ENCODE results near the gene NAXE. TPM values are rescaled to one million over a fixed set of nuclear protein-coding genes. Genes with fewer than 3 reads are reported as not detected.
"Not testable (repeated sequence)": the region's sequence is repeated elsewhere in the genome, so short reads cannot be mapped to it uniquely, and the experiment has no call there.

The NAXE gene
- total RNA-seq, 2 donors from 2014 or later = 62.5 to 82.1 TPM

DNA sequence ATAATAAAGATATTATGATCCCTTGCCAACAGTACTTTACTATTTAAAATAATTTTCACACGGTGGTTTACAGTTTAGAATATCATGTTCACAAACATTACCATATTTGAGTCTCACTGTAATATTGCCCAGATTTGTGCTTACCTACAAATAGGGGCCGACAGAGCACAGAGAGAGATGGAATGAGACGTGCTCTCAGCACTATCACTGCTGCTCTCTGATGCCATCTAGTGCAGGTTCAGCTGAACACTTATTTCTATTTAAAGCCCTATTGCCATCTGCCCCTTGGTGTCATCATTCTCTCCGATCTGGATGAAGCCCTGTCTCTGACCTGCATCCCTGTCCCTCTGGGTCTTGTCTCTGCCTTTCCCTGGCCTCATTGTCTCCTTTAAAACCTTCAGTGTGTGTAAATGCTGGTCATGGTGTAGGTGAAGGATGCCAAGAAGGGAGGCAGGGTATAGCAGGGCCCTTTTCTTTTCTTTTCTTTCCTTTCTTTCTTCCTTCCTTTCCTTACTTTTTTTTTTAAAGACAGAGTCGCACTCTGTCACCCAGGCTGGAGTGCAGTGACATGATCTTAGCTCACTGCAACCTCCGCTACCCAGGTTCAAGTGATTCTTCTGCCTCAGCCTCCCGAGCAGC, 16.6 kb downstream of the NAXE start:
- DNase-seq (ENCODE audit: low spot score) = no peak
- intact Hi-C loops (cut with DNase I) = loop anchor here in 1 of 2 donors (5.0 to 10.0 kb wide), 2 partner anchors 123 to 151 kb away; no protein-coding TSS in a partner anchor

DNA sequence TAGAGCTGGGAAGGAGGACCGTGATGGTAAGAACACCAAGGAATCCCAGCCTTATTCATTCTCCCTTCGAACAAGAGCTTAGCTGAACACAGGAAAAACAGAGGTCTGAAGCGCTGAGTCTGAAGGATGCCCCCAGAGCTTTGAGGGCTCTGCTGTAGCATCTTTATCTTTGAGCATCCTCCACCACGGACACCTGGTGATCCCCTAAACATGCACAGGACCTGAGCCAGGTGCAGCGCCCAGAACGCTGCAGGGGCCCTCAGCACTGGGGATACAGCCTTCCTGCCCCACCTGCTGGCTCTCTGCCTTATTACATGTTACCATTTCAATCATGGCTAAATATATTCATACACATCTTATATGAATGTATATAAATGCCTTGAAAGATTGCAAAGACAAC, 17.4 kb downstream of the NAXE start:
- DNase-seq (ENCODE audit: low spot score) = no peak
- intact Hi-C loops (cut with DNase I) = loop anchor here in 1 of 2 donors (5.0 to 10.0 kb wide), 2 partner anchors 124 to 152 kb away; no protein-coding TSS in a partner anchor

DNA sequence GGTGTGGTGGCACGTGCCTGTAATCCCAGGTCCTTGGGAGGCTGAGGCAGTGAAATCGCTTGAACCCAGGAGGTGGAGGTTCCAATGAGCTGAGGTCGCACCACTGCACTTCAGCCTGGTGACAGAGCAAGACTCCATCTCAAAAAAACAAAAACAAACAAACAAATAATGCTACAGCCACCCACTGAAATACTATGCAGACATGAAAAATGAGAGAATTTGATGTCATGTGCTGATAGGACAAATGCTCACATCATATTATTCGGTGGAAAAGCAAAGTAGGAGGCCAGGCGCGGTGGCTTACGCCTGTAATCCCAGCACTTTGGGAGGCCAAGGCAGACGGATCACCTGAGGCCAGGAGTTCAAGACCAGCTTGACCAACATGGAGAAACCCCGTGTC, 18.5 kb downstream of the NAXE start:
- DNase-seq (ENCODE audit: low spot score) = not testable (repeated sequence)
- intact Hi-C loops (cut with DNase I) = loop anchor here (5.0 kb wide), 1 partner anchor 228 kb away; no protein-coding TSS in a partner anchor

DNA sequence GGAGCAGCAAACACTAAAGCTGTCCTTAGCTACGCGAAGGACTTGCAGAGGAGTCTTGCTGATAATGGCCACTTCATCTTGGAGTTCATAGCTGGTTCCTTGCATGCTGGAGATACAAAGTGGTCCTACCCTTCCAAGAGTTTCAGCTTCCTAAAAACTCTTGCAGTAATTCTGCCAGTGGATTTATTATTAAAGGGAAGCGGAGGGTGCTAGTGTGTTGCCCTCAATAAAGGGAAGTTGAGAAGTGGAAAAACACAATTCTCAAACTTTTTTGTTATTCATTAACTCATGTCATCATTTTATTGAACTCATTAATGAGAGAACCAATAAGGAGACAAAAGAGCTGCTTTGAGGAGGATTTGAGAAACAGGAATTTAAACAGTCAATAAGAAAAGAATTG, 21.1 kb downstream of the NAXE start:
- intact Hi-C loops (cut with DNase I) = loop anchor here (5.0 kb wide), 1 partner anchor 230 kb away; no protein-coding TSS in a partner anchor
- no peak for DNase-seq (ENCODE audit: low spot score)

DNA sequence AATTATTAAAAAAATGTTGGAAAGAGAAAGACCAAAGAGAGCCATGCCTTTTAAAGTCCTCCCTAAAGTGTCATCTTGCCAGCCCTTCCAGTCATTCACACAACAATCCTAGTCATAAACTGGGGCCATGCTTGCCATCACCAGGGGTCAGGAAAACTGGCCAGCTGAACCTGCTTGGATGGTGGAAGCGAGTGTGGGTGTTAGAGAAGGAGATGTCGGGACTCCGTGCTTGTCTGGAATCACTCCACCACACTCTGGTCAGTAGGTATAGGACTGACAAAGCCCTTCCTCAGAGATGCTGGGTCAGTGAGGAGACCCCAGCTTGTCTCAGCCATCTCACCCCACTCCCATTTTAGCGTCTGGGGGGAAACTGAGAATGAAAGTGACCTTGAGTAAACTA, 24.4 kb downstream of the NAXE start:
- no peak for DNase-seq (ENCODE audit: low spot score)
- intact Hi-C loops (cut with DNase I) = no loop called here

DNA sequence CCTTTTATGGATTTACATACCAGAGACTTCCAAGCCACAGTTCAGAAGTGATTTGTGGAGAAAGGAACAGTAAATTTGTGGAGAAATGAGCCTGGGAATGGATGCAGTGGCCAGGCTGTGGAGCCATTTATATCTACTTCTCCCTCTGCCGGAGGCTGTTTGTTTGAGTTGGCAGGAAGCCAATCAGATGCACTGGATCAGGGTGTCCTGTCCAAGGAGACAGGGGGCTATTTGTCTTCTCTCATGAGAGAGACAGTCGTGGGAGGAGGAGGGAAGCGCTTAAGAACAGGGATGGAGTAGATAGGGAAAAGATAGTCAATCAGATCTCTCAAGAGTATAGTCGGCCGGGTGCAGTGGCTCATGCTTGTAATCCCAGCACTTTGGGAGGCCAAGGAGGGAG, 24.9 kb downstream of the NAXE start:
- no peak for DNase-seq (ENCODE audit: low spot score)
- intact Hi-C loops (cut with DNase I) = no loop called here

DNA sequence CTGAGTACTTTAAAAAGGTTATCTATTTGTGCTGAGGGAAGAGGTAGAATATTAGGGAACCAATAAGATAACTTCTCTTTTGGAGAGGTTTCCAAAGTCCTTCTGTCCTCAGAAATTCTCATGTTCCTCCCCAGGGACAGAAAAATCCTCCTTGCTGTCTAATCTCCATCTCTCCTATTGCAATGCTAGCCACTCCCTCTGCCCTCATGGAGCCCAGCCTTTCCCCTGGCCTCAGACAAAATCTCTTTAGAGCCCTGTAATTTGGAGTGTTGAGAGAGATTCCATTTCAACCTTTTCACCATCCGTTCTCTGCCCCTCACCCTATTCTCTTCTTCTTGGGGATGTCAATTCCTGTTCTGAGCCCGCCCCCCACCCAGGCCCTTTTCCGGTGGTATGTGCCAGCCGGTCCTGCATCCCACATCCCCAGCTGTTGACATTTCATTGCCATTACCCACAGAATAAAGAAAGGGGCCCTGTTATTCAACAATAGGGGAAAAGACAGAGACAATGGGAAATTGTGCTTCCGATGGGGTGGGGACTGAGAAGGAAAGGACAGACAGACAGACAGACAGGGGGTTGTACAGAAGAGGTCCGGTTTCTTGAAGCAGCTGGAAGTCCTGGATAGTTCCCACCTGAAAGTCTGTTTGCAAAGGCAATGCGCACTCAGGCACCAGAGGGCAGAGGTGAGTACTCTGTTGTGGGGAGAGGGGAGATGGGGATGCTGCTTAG, 27.4 kb downstream of the NAXE start, which contains the start of gene HAPLN2:
HAPLN2 (plus strand) TSS at position 563 of the 729 bp plus-strand sequence. CDS start 4,076 bp downstream, outside the sequence.
- DNase-seq (ENCODE audit: low spot score) = no peak
- intact Hi-C loops (cut with DNase I) = no loop called here

DNA sequence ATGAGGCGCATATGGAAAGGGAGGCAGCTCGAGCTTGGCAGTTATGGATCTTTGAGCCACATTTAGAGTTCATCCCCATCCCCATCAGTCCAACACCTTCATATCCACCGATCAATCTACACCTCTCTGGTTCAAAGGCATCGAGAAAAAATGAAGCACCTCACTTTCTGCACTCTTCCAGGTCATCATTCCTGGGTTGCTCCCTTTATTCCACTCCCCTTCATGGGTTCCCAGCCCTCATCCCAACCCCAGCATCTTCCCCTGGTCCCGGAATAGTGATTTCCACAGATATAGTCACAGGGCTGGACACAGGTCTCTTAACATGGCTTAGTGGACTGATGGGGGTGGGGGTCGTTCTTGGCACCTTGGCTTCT, 28.0 kb downstream of the NAXE start:
- intact Hi-C loops (cut with DNase I) = no loop called here
- DNase-seq (ENCODE audit: low spot score) = no peak

DNA sequence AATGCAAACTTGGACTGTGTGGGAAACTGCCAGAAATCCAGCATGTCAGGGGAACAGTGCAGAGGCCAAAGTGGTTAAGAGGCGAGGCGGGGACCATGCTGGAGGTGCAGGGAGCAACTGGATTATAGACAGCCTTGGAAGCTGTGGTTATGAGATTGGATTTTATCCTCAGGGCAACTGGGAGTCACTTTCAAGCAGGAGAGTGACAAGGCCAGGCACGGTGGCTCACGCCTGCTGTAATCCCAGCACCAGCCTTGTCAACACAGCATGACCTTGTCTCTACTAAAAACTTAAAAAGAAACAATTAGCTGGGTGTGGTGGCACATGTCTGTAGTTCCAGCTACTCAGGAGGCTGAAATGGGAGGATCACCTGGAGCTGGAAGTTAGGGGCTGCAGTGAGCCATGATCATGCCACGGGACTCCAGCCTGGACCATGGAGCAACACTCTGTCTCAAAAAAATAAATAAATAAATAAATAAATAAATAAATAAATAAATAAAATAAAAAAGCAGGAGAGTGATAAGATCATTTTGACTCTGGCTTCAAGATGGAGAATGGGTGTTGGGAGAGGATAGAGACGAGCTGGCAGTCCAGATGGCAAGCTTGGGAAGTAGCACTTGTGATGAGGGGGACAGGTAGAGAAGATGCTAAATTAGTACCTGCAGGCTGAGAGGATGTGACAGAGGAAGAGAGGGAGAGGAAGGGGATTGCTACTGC, 31.2 kb downstream of the NAXE start:
- peak; percentile 58 for DNase-seq (ENCODE audit: low spot score)
- intact Hi-C loops (cut with DNase I) = no loop called here

DNA sequence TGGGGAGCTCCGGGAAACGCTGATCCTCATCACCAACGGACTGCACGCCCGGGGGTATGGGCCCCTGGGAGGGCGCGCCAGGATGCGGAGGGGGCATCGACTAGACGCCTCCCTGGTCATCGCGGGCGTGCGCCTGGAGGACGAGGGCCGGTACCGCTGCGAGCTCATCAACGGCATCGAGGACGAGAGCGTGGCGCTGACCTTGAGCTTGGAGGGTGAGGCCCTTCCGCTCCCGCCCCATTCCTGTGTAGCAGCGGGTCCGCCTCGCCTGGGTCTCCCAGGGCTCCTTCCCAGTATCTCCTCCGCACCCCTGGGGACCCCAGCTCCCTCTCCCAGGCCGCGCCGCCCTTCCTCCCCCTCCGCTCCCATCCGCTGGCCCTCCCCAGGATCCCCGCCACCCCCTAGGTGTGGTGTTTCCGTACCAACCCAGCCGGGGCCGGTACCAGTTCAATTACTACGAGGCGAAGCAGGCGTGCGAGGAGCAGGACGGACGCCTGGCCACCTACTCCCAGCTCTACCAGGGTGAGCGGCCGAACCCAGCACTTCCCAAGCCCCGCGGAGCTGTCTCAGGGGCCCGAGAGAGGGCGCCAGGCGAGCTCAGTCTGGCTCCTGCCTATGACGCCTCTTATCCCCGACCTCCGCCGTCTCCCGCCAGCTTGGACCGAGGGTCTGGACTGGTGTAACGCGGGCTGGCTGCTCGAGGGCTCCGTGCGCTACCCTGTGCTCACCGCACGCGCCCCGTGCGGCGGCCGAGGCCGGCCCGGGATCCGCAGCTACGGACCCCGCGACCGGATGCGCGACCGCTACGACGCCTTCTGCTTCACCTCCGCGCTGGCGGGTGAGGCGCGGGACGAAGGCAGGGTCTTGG, 32.6 kb downstream of the NAXE start:
- DNase-seq (ENCODE audit: low spot score) = peak; percentile 87
- intact Hi-C loops (cut with DNase I) = no loop called here

DNA sequence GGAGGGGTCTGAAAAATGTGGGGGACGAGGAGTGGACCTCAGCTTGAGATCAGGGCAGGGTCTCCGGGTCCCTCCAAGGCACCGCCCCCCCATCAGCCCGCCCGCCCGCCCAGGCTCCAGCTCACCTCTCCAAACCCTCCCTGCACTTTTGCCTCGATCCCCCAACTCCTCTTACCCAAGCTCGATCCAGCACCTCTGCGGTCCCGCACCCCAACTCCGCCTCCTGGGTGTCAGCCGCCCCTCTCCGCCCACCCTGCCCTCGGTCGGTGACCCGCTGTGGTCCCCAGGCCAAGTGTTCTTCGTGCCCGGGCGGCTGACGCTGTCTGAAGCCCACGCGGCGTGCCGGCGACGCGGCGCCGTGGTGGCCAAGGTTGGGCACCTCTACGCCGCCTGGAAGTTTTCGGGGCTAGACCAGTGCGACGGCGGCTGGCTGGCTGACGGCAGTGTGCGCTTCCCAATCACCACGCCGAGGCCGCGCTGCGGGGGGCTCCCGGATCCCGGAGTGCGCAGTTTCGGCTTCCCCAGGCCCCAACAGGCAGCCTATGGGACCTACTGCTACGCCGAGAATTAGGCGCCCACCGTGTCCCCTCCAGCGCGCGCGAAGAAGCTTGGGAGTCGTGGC, 33.3 kb downstream of the NAXE start:
- intact Hi-C loops (cut with DNase I) = no loop called here
- DNase-seq (ENCODE audit: low spot score) = peak; percentile 81

DNA sequence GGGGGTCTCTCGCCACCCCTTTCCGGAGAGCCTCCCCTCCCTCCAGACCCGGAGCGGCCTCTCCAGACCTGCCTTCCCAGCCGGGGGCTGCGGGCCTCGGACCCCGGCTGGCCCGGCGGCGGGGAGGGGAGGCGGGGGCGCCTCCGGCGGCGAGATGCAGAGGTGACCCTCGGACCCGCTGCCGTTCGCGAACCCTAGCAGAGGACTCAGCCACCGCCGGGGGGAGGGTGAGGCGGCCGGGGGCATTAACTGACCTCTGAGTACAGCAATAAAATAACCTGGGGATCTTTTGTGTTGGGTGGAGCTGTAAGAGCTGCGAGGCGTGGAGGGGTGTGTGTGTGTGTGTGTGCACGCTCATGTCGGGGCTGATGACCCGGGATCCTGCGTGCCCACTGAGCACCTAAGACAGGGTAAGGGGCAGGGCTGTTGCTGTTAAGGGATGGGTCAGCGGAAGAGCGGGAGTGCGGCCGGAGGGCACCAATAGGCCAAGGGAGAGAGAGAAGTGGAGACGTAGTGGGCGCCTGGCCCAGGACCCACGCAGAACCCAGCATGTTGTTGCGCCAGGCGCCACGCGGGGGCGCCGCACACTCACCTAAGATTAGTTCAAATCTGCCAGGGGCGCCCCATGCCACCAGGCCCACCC, 34.0 kb downstream of the NAXE start:
- intact Hi-C loops (cut with DNase I) = loop anchor here in 1 of 2 donors (2.0 kb wide), 1 partner anchor 31 kb away; no protein-coding TSS in a partner anchor
- peak; percentile 84 for DNase-seq (ENCODE audit: low spot score)

DNA sequence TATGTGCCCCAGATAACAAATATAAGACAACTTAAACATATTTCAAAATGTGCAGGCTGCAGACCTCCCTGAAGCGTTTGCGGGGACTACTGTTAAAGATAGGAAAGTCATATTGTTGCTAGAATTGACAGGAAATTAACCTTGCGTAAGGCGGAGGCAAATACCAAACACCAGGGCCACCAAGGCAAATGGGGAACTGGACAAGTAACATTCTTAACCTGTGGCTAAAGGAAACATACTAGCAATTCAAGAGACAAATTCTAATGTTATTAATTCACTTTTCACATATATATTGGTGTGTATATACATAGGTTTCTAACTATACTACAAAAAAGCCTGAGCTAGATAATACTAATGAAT, 34.5 kb downstream of the NAXE start:
- intact Hi-C loops (cut with DNase I) = loop anchor here in 1 of 2 donors (2.0 kb wide), 1 partner anchor 31 kb away; no protein-coding TSS in a partner anchor
- no peak for DNase-seq (ENCODE audit: low spot score)

DNA sequence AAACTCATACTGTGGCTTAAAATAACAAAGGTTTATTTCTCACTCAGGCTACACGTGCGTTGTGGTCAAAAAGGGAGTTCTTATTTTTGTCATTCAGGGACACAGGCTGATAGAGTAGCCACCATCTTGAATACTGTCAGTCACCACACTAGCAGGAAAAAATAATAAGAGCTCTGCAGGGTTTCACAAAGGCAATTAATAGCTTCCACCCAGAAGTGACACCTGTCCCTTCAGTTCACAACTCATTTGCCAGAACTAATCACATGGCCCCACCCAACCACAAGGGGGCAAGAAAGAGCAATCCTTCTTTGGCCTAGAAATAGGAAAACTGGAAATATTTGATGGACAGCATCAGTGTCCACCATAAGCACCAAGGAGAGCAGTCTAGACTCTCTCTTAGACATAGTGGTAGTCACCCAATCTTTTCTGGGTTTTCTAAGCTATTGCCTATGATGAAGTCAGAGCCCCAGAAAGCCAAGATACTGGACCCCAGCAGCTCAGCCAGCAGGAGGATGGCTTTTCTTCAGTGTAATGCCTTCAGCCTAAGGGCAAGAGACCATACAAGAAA, 35.8 kb downstream of the NAXE start:
- intact Hi-C loops (cut with DNase I) = loop anchor here in 1 of 2 donors (2.0 kb wide), 1 partner anchor 29 kb away; no protein-coding TSS in a partner anchor
- peak; percentile 63 for DNase-seq (ENCODE audit: low spot score)

DNA sequence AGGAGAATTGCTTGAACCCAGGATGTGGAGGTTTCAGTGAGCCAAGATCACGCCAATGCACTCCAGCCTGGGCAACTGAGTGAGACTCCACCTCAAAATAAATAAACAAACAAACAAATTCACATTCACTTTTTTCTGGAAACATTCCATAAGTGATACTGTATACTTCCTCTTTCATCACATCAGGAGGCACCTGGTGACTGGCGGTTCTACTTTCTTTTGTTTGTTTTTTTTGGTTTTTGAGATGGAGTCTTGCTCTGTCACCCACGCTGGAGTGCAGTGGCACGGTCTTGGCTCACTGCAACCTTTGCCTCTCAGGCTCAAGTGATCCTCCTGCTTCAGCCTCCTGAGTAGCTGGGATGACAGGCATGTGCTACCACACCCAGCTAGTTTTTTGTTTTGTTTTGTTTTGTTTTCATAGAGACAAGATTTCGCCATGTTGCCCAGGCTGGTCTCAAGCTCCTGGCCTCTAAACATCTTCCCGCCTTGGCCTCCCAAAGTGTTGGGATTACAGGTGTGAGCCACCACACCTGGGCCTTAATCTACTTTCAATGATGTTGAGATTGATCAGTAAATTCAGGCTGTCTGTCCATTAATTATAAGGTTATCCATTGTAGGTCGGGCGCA, 38.4 kb downstream of the NAXE start:
- no peak for DNase-seq (ENCODE audit: low spot score)

DNA sequence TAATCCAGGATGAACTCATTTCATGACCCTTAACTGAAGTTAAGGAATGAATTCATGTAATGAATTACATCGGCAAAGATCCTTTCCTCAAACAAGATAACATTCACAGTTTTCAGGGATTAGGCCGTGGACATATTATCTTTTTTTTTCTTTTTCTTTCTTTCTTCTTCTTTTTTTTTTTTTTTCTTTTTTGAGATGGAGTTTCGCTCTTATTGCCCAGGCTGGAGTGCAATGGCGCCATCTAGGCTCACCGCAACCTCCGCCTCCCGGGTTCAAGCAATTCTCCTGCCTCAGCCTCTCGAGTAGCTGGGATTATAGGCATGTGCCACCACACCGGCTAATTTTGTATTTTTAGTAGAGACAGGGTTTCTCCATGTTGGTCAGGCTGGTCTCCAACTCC, 39.6 kb downstream of the NAXE start:
- DNase-seq (ENCODE audit: low spot score) = not testable (repeated sequence)

More for the DNA sequence above, 38.4 kb downstream of the NAXE start:
- intact Hi-C loops (cut with DNase I) = no loop called here

DNA sequence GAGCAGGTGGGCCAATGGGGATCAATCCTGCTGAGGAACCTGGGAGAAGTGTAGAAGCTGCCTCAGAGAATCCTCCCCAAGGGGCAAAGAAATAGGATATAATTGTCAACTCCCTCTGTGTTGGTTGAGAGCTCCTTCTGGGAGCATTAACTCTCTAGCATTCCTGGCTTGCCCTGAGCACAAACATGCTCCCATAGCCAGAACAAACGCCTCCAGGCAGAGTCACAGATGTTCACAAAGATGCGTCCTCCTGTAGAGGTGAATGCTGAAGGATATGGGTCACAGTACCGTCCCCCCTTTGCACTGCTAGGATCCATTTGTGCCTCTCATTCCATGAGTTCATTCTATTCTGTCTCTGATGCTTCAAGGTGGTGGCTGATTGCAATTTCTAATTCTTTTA, 40.8 kb downstream of the NAXE start:
- intact Hi-C loops (cut with DNase I) = no loop called here
- peak; percentile 9 for DNase-seq (ENCODE audit: low spot score)

More for the DNA sequence above, 39.6 kb downstream of the NAXE start:
- intact Hi-C loops (cut with DNase I) = not testable (repeated sequence)

Data from posterior vena cava (tissue), 2 donors.